GM18507 (cell line): ENCODE data around the gene EYA4.

ENCODE experiments used
- DNase-seq: peaks from one replicate; pipeline ENCODE4 v3.0.0; 2011; ENCODE audit warnings: low read depth; ENCODE audit not compliant: insufficient read length; ENCODE audit errors: extremely low spot score
- FAIRE-seq: peaks from 2 replicates; lab custom pipeline; 2011; peaks lifted over from hg19 to GRCh38; lab: Jason Lieb, UNC

The EYA4 gene

GRCh38 chr6:133277228-133277899 lies 36.2 kb downstream of the EYA4 start:
- no peak for DNase-seq
- no peak for FAIRE-seq

GRCh38 chr6:133277900-133278545 lies 36.9 kb downstream of the EYA4 start:
- DNase-seq: no peak
- no peak for FAIRE-seq

DNA sequence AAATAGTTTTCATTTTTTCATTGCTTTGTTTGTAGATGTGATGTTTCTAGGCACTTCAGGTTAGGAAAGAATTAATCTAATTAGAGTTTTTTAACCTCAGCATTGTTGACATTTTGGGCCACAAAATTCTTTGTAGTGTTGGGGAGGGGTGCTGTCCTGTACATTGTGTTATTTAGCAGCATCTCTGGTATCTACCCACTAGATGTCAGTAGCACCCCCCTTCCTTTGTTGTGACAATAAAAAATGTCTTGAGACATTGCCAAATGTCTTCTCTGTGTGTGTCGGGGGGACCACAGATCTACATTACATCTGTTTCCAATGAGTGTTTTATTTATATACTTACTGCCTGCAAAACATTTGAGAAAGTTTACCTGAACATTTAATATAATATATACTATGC lies 45.6 kb downstream of the EYA4 start:
- FAIRE-seq: no peak

DNA sequence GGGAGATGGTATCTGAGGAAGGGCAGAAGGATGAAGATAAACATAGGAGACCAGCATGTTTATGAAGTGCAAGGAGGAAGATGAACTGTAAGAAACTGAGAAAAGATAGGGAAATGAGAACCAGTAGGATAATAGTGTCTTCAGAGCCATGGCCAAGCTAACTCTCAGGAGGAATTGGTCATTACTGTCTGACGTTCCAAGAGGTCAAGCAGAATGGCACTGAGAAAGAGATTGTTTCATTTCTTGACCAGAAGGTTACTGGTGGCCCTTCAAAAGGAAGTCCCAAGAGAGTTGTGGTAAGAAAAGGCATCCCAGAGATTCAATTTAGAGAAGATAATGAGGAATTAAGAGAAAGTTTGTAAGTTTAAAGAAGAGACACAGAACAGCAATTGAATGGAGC lies 47.5 kb downstream of the EYA4 start:
- no peak for DNase-seq
- FAIRE-seq: no peak

More for the DNA sequence above, 45.6 kb downstream of the EYA4 start:
- no peak for DNase-seq

GRCh38 chr6:133289733-133290306 lies 48.7 kb downstream of the EYA4 start:
- DNase-seq (no peak), FAIRE-seq (no peak)

- DNase-seq: no peak
- no peak for FAIRE-seq
Observed at GRCh38 chr6:133290930-133291329, 49.8 kb downstream of the EYA4 start.

GRCh38 chr6:133291671-133292070 lies 50.5 kb downstream of the EYA4 start:
- FAIRE-seq (no peak), DNase-seq (no peak)

GRCh38 chr6:133297657-133298056 lies 56.5 kb downstream of the EYA4 start:
- DNase-seq: no peak
- no peak for FAIRE-seq

DNA sequence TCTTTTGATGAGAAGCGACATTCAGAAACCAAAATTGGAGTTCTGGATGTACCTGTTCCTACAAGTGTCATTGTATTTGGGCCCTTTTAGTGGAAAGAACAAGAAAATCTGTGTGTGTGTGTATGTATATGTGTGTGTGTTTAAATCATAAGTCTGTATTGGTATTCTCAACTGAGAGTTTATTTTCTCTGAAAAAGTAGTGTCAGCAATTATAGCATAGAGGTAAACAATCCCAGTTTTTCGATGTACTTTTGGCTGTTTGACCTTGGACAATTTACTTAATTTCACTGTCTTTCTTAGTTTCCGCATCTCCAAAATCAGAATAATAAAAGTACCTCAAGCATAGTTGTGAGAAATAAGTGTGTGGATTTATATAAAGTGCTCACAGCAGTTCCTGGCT lies 57.2 kb downstream of the EYA4 start:
- FAIRE-seq (no peak), DNase-seq (no peak)

DNA sequence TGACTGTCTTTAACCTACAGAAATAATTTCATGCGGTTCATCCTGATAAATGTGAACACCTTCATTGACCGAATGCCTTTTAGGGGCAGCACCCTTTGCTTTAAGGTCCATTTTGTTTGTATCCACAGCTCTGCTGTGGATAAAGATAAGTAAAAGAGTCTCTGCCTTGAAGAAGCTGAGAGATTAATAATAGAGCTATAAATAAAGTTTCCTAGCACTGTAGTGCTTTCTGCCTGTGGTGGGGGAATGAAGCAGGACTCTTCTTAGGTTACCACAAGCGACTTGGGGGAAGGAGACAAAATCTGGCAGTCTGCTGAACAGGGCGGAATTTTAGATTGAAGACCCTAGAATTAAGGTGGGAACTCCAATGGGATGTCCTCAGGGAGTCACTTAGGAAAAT lies 57.6 kb downstream of the EYA4 start:
- DNase-seq (no peak), FAIRE-seq (no peak)

DNA sequence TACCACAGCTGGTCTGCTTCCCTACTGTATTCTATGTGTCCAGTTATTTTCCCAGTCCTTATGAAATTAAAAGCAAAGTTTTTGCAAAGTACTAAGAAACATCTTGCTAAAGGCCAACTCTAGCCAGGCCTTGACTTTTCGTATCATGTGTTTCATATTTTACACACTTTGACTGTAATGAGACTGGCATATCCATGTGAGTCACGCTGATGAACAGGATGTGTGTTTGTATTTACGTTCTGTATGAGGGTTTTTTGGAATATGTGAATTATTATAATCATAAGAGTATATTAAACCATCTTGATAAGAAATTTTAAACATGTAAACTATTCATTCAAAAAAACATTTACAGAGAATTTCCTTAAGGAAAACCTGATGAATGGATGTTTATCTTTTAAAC lies 59.7 kb downstream of the EYA4 start:
- DNase-seq (no peak), FAIRE-seq (no peak)

- FAIRE-seq (no peak), DNase-seq (no peak)
Observed at GRCh38 chr6:133301835-133302234, 60.7 kb downstream of the EYA4 start.

GRCh38 chr6:133306931-133307330 lies 65.8 kb downstream of the EYA4 start:
- FAIRE-seq: no peak
- no peak for DNase-seq

DNA sequence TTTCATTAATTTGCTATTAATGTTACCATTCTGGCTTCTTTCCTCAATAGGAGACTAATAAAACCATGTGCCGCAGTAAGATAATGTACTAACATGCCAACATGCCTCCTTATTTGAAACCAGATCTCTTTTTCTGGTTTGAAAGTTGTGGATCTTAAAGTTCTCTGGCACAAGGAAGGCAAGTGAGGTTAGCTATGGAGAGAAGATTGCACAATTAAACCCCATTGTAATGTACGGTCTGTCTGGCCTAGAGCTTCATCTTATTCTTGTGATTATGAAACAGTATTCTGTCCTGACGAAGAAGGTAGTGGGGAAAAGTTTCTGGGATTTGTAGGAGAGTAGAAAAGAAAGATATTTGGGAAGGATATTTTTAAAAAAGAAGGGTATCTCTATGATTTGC lies 68.4 kb downstream of the EYA4 start:
- no peak for FAIRE-seq
- DNase-seq: no peak

DNA sequence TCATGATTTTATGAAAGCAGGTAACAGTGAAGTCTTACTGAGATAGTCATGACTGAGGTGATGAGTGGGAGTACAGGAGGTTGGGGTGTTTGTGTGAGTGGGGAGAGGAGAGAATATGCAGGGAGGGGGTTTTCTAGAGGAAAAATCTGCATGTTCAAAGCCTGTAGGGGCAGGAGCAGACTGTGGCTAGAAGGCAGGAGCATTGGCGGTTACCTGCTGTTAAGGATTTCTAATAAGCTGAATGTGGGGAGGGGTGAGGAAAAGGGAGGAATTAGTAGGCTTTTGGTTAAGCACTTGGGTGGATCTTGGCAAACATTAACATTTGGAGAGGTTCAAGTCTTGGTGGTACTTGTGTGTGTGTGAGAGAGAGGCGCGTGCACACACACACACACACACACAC lies 70.8 kb downstream of the EYA4 start:
- no peak for FAIRE-seq

DNA sequence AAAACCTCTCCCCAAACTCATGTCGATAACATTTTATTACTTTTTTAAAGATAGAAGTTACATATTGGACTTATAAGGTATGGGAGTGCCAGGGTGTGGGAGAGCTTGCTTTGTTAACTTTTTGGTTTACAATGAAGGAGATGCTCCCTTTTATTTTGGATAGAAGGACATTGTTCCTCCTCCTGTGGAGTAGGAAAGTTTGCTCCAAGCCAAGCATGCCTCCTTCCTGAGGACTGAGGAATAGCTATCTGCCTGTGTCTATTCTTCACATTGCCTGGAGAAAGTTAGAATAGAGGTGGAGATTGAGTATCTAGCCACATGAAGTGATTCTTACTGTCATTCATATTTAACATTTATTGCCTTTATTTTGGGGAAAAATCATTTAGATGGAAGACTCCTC lies 71.9 kb downstream of the EYA4 start:
- FAIRE-seq (no peak), DNase-seq (no peak)

More for the DNA sequence above, 70.8 kb downstream of the EYA4 start:
- DNase-seq: no peak

DNA sequence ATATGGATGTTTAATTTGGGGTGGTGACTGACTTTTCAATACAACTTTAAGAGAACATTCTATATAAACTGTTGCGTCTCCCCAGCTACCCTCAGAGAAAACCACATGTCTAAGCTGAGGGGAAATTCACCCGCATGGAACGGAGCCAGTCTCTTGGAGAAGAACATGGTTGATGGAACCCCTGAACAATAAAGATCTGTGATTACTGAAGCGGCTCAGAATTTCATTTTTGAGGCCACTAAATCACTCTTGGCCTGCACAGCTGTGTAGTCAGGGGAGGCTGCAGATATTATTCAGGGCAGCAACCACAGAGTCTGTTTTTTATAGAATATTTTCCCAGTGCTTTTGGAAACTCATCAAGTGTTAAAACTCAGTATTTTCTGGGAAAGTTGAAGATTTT lies 73.8 kb downstream of the EYA4 start:
- no peak for DNase-seq
- no peak for FAIRE-seq

DNA sequence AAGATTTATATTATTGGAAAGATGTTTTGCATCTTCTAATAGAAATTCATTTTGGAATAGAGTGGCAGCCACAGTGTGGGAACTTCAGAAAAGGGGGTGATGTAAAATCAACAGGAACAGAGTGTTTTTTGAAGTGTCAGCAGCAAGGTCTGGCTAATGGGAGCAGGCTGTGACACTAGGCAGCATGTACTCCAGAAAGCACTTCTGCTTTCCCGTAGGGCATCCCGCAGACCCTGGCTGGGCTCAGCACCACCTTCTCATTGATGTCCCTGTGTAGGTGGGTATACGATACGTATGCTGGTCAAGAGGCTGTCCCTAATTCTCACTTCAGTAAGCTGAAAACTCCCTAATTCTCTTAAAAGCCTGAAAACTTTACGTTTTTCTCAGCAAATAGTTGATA lies 74.7 kb downstream of the EYA4 start:
- no peak for DNase-seq
- FAIRE-seq: no peak

DNA sequence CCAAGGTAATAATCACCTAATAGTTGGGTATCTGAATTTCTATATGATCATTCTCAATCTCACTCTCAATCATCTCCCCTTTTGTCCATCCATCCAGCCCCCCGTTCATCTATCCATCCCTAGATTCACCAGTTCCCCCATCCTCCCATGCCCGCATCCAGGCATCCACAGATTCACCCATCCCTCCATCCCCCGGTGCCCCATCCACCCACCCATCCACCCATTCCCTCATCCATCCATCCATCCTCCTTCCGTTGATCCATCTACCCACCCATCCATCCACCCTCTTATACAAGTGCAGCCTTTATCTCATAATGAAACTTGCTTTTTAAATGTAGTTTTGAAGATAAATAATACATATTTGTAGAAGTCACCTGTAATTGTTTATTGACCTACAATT lies 76.5 kb downstream of the EYA4 start:
- FAIRE-seq (no peak), DNase-seq (no peak)

- no peak for FAIRE-seq
- DNase-seq: no peak
Observed at GRCh38 chr6:133326584-133326983, 85.4 kb downstream of the EYA4 start.

DNA sequence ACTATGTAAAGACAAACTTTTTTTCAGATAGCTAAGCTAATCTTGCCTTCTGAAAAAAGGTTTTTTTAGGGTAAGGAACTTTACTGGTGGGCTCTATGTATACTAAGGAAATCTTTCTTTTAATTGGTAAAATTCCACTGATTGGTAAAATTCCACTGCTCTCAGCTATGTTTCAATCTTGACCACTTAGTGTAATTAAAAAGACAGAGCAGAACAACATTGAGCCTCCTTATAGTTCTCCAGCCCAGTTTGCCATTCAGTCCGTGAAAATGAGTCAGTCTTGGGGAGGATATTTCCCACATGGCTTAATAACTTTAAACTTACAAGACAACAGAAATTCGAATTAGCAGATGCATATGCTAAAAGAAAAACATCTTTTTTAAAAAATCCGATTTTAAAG lies 92.7 kb downstream of the EYA4 start:
- no peak for FAIRE-seq
- DNase-seq: no peak
